GM12892 (cell line): ENCODE data around the gene CLASRP.

Source experiments
- POLR2A ChIP-seq: IDR thresholded peaks from 2 replicates; pipeline ENCODE4 v1.6.1; 2011; ENCODE audit warnings: low read depth, low read length, control low read depth
- POLR2AphosphoS5 ChIP-seq: IDR thresholded peaks from 2 replicates; pipeline ENCODE4 v1.6.1; 2011; ENCODE audit warnings: low read depth, low read length, control low read depth

GRCh38 chr19:45005787-45006186 is 33.1 kb upstream of the CLASRP start:
- TF ChIP-seq POLR2A (no peak), POLR2AphosphoS5 (no peak)
